BE2C (cell line): ENCODE results near the gene KIZ.

Source experiments
- DNase-seq: peaks from one replicate; pipeline ENCODE4 v3.0.0-alpha.2; 2020
- H3K27me3 ChIP-seq: fragments of 250-450 bp; sonication (Bioruptor Pico); 2 replicates; pipeline ENCODE4 v1.5.1; 2020; ENCODE audit warnings: mild to moderate bottlenecking
- H3K36me3 ChIP-seq: fragments of 250-450 bp; sonication (Bioruptor Pico); 2 replicates; pipeline ENCODE4 v1.5.1; 2020; ENCODE audit warnings: mild to moderate bottlenecking
- H3K4me1 ChIP-seq: fragments of 250-450 bp; sonication (Bioruptor Pico); 2 replicates; pipeline ENCODE4 v1.5.1; 2020
- H3K4me3 ChIP-seq: 2 replicates; pipeline ENCODE4 v1.5.1; 2011; ENCODE audit warnings: low read depth, low read length
- H3K9me3 ChIP-seq: fragments of 250-450 bp; sonication (Bioruptor Pico); 2 replicates; pipeline ENCODE4 v1.5.1; 2020
- TF ChIP-seq, protein P1 (sequence below): IDR thresholded peaks from 2 replicates; pipeline ENCODE4 v1.5.1; 2012; ENCODE audit warnings: mild to moderate bottlenecking, low read depth, low read length

KIZ gene

DNA sequence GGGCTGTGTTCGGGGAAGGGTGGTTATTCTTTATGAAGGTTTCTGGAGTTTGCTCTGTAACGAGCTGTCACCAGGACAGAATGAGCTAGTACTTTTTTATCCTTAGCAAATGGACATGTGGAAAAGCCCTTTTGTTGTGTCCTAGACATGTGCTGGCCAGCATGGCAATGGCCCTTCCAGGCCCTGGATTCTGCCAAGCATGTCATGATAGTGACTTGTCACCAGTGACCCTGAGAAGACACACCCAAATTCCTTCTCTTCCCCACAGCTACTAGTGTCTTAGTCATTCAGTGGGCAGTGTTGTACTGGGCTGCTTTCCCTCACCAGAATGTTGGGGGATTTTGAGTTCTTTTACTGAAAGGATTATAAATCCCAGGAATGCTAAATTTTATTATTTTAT lies 103.3 kb downstream of the KIZ start:
- no peak for DNase-seq
- TF ChIP-seq, protein P1, sequence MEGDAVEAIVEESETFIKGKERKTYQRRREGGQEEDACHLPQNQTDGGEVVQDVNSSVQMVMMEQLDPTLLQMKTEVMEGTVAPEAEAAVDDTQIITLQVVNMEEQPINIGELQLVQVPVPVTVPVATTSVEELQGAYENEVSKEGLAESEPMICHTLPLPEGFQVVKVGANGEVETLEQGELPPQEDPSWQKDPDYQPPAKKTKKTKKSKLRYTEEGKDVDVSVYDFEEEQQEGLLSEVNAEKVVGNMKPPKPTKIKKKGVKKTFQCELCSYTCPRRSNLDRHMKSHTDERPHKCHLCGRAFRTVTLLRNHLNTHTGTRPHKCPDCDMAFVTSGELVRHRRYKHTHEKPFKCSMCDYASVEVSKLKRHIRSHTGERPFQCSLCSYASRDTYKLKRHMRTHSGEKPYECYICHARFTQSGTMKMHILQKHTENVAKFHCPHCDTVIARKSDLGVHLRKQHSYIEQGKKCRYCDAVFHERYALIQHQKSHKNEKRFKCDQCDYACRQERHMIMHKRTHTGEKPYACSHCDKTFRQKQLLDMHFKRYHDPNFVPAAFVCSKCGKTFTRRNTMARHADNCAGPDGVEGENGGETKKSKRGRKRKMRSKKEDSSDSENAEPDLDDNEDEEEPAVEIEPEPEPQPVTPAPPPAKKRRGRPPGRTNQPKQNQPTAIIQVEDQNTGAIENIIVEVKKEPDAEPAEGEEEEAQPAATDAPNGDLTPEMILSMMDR = no peak
- Histone ChIP-seq H3K27me3 (no peaks in the 10 kb centered on the region), H3K4me1 (no peaks in the 10 kb centered on the region), H3K36me3 (peaks cover 9% of the 10 kb centered on the region), H3K9me3 (no peaks in the 10 kb centered on the region), H3K4me3 (no peak overlapping the region)

DNA sequence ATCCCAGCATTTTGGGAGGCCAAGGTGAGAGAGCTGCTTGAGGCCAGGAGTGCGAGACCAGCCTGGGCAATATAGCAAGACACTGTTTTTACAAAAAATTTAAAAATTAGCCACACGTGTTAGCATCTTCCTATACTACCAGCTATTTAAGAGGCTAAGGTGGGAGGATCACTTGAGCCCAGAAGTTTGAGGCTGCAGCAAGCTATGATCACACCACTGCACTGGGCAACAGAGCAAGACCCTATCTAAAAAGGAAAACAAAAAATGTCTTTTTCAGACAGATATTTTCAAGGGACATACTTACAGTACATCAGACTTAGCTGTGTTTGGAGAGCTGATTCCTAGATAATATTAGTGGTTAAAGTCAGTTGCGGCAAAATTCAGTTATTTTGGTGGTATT lies 104.3 kb downstream of the KIZ start:
- TF ChIP-seq, protein P1 = no peak
- no peak for DNase-seq
- Histone ChIP-seq H3K4me1 (no peaks in the 10 kb centered on the region), H3K9me3 (no peaks in the 10 kb centered on the region), H3K27me3 (no peaks in the 10 kb centered on the region), H3K4me3 (no peak overlapping the region), H3K36me3 (peaks cover 9% of the 10 kb centered on the region)

DNA sequence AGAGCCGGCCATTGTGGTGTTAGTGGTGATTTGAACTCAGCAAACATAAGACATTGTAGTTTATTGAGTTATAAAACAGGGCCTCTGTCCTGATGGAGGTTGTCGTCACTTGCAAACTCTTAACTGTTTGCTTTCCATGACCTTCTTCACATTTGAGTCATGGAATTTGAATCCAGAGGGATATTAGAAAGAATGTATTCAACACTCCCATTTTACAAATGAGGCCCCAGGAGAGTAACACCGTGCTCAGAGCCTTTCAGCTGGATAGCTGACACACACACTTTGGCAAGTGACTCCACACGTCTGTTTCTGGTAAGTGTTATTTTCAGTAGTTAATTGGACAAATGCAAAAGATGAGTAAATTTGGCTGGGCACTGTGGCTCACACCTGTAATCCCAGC lies 104.8 kb downstream of the KIZ start:
- Histone ChIP-seq H3K4me1 (no peaks in the 10 kb centered on the region), H3K4me3 (no peak overlapping the region), H3K36me3 (peaks cover 9% of the 10 kb centered on the region), H3K27me3 (no peaks in the 10 kb centered on the region), H3K9me3 (no peaks in the 10 kb centered on the region)
- TF ChIP-seq, protein P1 = no peak
- DNase-seq = no peak

DNA sequence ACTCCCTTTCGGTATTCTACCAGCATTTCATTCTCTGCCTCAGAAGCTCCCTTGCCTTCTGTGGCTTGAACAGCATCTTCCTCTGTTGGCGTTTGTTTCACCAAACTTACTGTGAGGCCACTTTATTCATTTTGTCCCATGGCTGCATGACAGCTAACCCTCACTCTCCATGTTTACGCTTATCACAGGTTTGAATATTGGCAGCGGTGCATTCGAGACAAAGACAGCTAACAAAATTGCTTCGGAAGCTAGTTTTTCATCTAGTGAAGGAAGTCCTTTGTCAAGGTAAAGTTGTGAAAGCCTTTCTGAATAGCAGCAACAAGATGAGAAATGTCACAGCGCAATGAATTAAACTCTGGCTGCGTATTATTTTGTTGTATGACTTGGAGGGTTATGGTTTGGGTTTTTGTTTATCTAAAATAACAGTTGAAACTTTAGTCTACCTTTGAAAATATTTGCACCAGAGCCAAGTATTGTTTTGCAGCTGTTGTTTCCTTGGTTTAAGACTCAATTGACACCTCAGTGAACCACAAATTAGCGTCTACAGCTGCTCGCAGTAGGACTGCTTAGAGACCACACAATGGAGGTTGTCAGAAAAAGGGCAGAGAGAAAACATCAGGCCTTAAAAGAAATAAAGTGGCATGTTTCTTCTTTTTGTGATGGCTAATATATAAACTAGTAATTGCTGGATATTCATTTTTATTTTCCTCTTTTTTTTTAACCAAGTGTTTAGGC lies 106.8 kb downstream of the KIZ start:
- Histone ChIP-seq H3K36me3 (peaks cover 9% of the 10 kb centered on the region), H3K27me3 (no peaks in the 10 kb centered on the region), H3K4me3 (no peak overlapping the region), H3K4me1 (no peaks in the 10 kb centered on the region), H3K9me3 (no peaks in the 10 kb centered on the region)
- DNase-seq = no peak
- TF ChIP-seq, protein P1 = no peak

DNA sequence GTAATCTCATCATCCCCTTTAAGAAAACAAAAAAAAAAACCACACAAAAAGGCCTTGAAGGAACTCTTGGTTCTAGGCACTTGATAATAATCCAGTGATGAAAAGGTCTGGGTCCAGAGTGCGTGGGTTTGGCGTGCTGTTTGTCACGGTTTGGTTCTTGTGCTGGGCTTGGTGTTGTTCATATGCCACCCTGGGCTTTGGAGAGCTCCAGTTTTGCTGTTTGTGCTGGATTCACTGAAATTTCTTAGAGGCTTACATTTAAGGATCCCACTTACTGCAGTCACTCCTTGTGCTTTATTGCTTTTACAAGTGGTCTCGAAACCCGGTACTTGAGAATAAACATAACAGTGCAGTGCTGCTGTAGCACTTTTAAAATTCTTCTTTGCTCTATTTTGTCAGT lies 108.4 kb downstream of the KIZ start:
- H3K36me3 ChIP-seq = peaks cover 9% of the 10 kb centered on the region
- H3K4me3 ChIP-seq = no peak overlapping the region
- H3K4me1 ChIP-seq = no peaks in the 10 kb centered on the region
- H3K9me3 ChIP-seq = no peaks in the 10 kb centered on the region
- no peak for DNase-seq
- no peaks in the 10 kb centered on the region for H3K27me3 ChIP-seq
- TF ChIP-seq, protein P1 = no peak

DNA sequence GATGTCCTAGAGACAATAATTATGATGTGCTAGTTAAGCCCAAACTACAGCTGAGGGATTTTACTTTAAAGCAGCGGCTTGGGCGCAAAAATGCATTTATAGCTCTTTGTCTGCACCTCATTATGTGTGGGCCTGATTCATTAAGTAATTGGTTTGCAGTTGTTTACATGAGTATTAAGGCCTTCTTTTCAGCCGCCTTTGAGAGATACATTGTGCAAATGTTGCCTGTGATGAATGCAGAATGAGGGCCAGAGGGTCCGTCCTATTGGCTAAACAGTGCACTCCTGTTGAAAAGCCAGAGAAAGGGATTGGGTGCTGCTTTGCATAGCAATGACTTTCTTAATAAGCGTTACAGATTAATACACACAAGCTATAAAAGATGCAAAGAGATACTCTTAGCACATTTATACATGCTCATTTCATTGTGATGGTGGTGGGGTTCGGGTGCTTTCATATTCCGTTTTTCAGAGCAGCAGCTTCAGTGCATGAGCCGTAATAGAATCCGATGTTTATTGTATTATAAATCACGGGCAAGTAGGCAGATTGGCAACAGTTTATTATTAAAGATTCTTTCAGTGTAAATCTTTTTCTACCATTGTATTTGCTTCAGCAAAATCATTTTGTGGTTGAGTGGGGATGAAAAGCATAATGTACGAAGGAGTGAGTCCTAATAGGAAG lies 109.1 kb downstream of the KIZ start:
- no peak for DNase-seq
- H3K27me3 ChIP-seq = no peaks in the 10 kb centered on the region
- H3K9me3 ChIP-seq = no peaks in the 10 kb centered on the region
- peaks cover 8% of the 10 kb centered on the region for H3K36me3 ChIP-seq
- no peak overlapping the region for H3K4me3 ChIP-seq
- TF ChIP-seq, protein P1 = no peak
- H3K4me1 ChIP-seq = no peaks in the 10 kb centered on the region
